ENCODE results near the gene PMM2.

PMM2 gene

DNA sequence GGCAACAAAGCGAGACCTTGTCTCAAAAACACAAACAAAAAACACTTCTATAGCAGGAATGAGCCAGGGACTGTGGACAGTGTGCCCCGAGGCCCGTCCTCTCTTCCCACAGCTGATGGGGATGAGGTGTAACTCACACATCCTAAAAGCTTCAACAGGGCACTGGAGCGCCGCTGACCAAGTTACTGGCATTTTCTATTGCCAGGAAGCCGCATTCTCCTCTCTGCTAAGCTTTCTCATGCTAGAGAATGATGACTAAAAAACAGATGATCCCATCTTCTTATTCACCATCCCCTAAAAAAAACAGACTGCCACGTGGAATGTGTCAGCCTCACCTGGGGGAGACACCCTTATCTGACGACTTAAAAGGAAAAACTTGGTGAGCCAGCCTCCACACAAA is 54.9 kb downstream of the PMM2 start:
- Histone ChIP-seq H3K18ac (ENCODE audit: low read length) (no peak overlapping the region), H2AK5ac (ENCODE audit: low read depth, low read length) (no peak overlapping the region), H2BK5ac (ENCODE audit: low read length) (no peak overlapping the region), H3K4me3 (ENCODE audit: low read length in 2 of 2) (no peak overlapping the region), H2BK120ac (ENCODE audit: low read depth, low read length) (no peak overlapping the region), H4K8ac (ENCODE audit: low read depth, low read length) (no peak overlapping the region), H2AFZ (ENCODE audit: low read length) (no peak overlapping the region), H3K9ac (ENCODE audit: low read depth, low read length, poor library complexity) (no peak overlapping the region), H3K4me2 (ENCODE audit: insufficient read depth, low read length, poor library complexity, severe bottlenecking) (no peak overlapping the region), H2BK15ac (ENCODE audit: low read length) (no peak overlapping the region), H3K23ac (ENCODE audit: low read depth, low read length, poor library complexity) (no peak overlapping the region), H4K91ac (ENCODE audit: low read depth, low read length, poor library complexity) (no peak overlapping the region), H3K27ac (replicated peaks; ENCODE audit: low read length) (no peak overlapping the region), H3K9me3 (replicated peaks in 1 of 2; ENCODE audit: control insufficient read depth in 2 of 2, insufficient read depth in 1 of 2, low read depth in 1 of 2, low read length in 2 of 2) (no peaks in the 10 kb centered on the region), H3K27me3 (ENCODE audit: control insufficient read depth in 3 of 3, insufficient read depth in 3 of 3, low read depth in 1 of 3, low read length in 3 of 3) (no peaks in the 10 kb centered on the region), H3K4me1 (ENCODE audit: control insufficient read depth in 2 of 2, insufficient read depth in 1 of 2, low read depth in 1 of 2, low read length in 2 of 2) (peaks cover 10 to 14% of the 10 kb centered on the region in 2 donors), H3K79me1 (ENCODE audit: low read depth, low read length) (peaks cover 6% of the 10 kb centered on the region), H3K4ac (ENCODE audit: low read length) (no peak overlapping the region), H3K36me3 (replicated peaks in 1 of 2; ENCODE audit: control insufficient read depth in 2 of 2, insufficient read depth in 2 of 2, low read length in 2 of 2) (peaks cover 54 to 96% of the 10 kb centered on the region in 2 donors), H3K14ac (ENCODE audit: low read length) (no peak overlapping the region), H2BK12ac (ENCODE audit: low read length) (no peak overlapping the region)
- no CpG with 5 or more reads among the region's 8 CpGs for WGBS, 2 donors (ENCODE audit: extremely low coverage in 2 of 2, insufficient read length in 2 of 2, insufficient replicate concordance in 1 of 2)
- DNase-seq (ENCODE audit: low spot score), result no peak

DNA sequence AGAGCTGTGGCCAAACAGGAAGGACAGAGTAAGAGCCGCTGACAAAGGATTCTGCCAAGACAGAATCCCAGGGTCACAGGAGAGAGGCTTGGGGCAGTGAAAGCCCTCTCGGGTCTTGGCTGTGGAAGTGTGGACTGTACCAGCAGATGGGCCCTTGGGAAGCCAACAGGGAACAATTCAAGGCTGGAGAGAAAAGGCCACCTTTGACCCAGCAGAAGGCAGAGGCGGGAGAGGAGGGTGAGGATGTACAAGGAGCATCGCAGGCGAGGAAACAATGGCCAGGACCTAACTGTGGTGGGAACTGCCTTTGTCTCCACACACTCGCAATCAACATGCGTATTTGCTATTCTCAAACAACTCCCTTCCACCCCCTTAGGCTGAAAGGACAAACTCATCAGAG is 55.5 kb downstream of the PMM2 start:
- H3K79me1 ChIP-seq (ENCODE audit: low read depth, low read length), result peaks cover 4% of the 10 kb centered on the region
- peak overlapping the region; percentile 11 for H3K27ac ChIP-seq (replicated peaks; ENCODE audit: low read length)
- H3K23ac ChIP-seq (ENCODE audit: low read depth, low read length, poor library complexity), result no peak overlapping the region
- H3K4me2 ChIP-seq (ENCODE audit: insufficient read depth, low read length, poor library complexity, severe bottlenecking), result no peak overlapping the region
- no peak for DNase-seq (ENCODE audit: low spot score)
- peaks cover 54 to 94% of the 10 kb centered on the region in 2 donors for H3K36me3 ChIP-seq (replicated peaks in 1 of 2; ENCODE audit: control insufficient read depth in 2 of 2, insufficient read depth in 2 of 2, low read length in 2 of 2)
- H2BK15ac ChIP-seq (ENCODE audit: low read length), result no peak overlapping the region
- H2AK5ac ChIP-seq (ENCODE audit: low read depth, low read length), result no peak overlapping the region
- no peak overlapping the region for H2BK12ac ChIP-seq (ENCODE audit: low read length)
- H2BK120ac ChIP-seq (ENCODE audit: low read depth, low read length), result no peak overlapping the region
- no peak overlapping the region for H4K91ac ChIP-seq (ENCODE audit: low read depth, low read length, poor library complexity)
- H3K18ac ChIP-seq (ENCODE audit: low read length), result no peak overlapping the region
- WGBS, 2 donors (ENCODE audit: extremely low coverage in 2 of 2, insufficient read length in 2 of 2, insufficient replicate concordance in 1 of 2), result no CpG with 5 or more reads among the region's 7 CpGs
- no peak overlapping the region for H3K4me3 ChIP-seq (ENCODE audit: low read length in 2 of 2)
- H3K4me1 ChIP-seq (ENCODE audit: control insufficient read depth in 2 of 2, insufficient read depth in 1 of 2, low read depth in 1 of 2, low read length in 2 of 2), result peaks cover 9 to 14% of the 10 kb centered on the region in 2 donors
- peaks cover 0 to 2% (median 0%) of the 10 kb centered on the region in 3 experiments for H3K27me3 ChIP-seq (ENCODE audit: control insufficient read depth in 3 of 3, insufficient read depth in 3 of 3, low read depth in 1 of 3, low read length in 3 of 3)
- no peak overlapping the region for H3K4ac ChIP-seq (ENCODE audit: low read length)
- no peak overlapping the region for H3K14ac ChIP-seq (ENCODE audit: low read length)
- no peaks in the 10 kb centered on the region for H3K9me3 ChIP-seq (replicated peaks in 1 of 2; ENCODE audit: control insufficient read depth in 2 of 2, insufficient read depth in 1 of 2, low read depth in 1 of 2, low read length in 2 of 2)
- no peak overlapping the region for H2AFZ ChIP-seq (ENCODE audit: low read length)
- no peak overlapping the region for H2BK5ac ChIP-seq (ENCODE audit: low read length)
- H3K9ac ChIP-seq (ENCODE audit: low read depth, low read length, poor library complexity), result no peak overlapping the region
- H4K8ac ChIP-seq (ENCODE audit: low read depth, low read length), result no peak overlapping the region

DNA sequence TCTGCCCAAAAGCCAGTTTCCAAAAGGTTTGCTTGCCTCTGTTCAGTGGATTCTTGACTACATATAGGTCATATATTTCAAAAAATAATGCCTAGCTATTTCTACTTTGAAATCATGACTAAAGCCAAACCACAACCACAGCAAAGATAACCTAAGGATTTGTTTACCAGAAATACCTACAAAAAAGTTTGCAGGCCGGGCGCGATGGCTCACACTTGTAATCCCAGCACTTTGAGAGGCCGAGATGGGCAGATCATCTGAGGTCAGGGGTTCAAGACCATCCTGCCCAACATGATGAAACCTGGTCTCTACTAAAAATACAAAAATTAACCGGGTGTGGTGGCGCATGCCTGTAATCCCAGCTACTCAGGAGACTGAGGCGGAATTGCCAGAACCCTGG is 56.0 kb downstream of the PMM2 start:
- Histone ChIP-seq H4K8ac (ENCODE audit: low read depth, low read length) (no peak overlapping the region), H3K36me3 (replicated peaks in 1 of 2; ENCODE audit: control insufficient read depth in 2 of 2, insufficient read depth in 2 of 2, low read length in 2 of 2) (peaks cover 57 to 94% of the 10 kb centered on the region in 2 donors), H2AFZ (ENCODE audit: low read length) (no peak overlapping the region), H3K23ac (ENCODE audit: low read depth, low read length, poor library complexity) (no peak overlapping the region), H2AK5ac (ENCODE audit: low read depth, low read length) (no peak overlapping the region), H2BK15ac (ENCODE audit: low read length) (no peak overlapping the region), H3K79me1 (ENCODE audit: low read depth, low read length) (peaks cover 6% of the 10 kb centered on the region), H4K91ac (ENCODE audit: low read depth, low read length, poor library complexity) (no peak overlapping the region), H3K9ac (ENCODE audit: low read depth, low read length, poor library complexity) (no peak overlapping the region), H3K27me3 (ENCODE audit: control insufficient read depth in 3 of 3, insufficient read depth in 3 of 3, low read depth in 1 of 3, low read length in 3 of 3) (peaks cover 0 to 2% (median 0%) of the 10 kb centered on the region in 3 experiments), H3K4me2 (ENCODE audit: insufficient read depth, low read length, poor library complexity, severe bottlenecking) (no peak overlapping the region), H3K18ac (ENCODE audit: low read length) (no peak overlapping the region), H3K9me3 (replicated peaks in 1 of 2; ENCODE audit: control insufficient read depth in 2 of 2, insufficient read depth in 1 of 2, low read depth in 1 of 2, low read length in 2 of 2) (no peaks in the 10 kb centered on the region), H3K4me1 (ENCODE audit: control insufficient read depth in 2 of 2, insufficient read depth in 1 of 2, low read depth in 1 of 2, low read length in 2 of 2) (peaks cover 8 to 14% of the 10 kb centered on the region in 2 donors), H3K14ac (ENCODE audit: low read length) (no peak overlapping the region), H3K4me3 (ENCODE audit: low read length in 2 of 2) (no peak overlapping the region), H3K27ac (replicated peaks; ENCODE audit: low read length) (peak overlapping the region; percentile 11), H2BK120ac (ENCODE audit: low read depth, low read length) (no peak overlapping the region), H3K4ac (ENCODE audit: low read length) (no peak overlapping the region), H2BK12ac (ENCODE audit: low read length) (no peak overlapping the region), H2BK5ac (ENCODE audit: low read length) (no peak overlapping the region)
- no peak for DNase-seq (ENCODE audit: low spot score)
- no CpG with 5 or more reads among the region's 7 CpGs for WGBS, 2 donors (ENCODE audit: extremely low coverage in 2 of 2, insufficient read length in 2 of 2, insufficient replicate concordance in 1 of 2)

DNA sequence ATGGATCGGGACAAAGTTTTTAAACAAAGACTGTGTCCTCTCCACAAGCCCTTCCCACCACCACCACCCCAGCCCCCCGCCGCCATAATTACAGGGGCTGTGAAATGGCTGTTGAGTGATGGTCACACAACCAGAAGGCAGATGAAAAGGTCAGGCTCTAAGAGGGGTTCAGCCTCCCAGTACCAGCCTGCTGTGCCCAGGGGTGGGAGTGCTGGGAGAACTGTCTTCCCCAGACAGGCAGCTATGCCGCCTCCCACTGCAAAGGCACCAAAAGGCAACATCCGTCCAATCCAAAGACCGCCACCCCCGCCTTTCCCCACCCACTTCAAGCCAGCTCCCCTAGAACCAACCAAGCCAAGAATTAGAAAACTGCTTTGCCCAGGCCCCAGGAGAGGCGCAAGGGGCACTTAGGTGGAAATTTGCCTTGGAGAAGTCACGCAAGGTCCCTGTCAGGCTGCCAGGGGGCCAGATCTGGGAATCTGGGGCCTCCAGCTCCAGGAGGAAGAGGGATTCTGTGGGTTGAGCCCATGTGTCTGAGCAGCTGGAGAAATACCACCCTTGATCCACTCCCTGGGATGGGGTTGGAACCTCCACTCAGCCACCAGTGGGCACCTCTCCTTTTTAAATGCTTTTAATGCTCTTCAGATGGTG is 56.8 kb downstream of the PMM2 start:
- Histone ChIP-seq H2BK5ac (ENCODE audit: low read length) (no peak overlapping the region), H3K23ac (ENCODE audit: low read depth, low read length, poor library complexity) (no peak overlapping the region), H3K27ac (replicated peaks; ENCODE audit: low read length) (no peak overlapping the region)

More for the DNA sequence above, 56.8 kb downstream of the PMM2 start:
- no CpG with 5 or more reads among the region's 9 CpGs for WGBS, 2 donors (ENCODE audit: extremely low coverage in 2 of 2, insufficient read length in 2 of 2, insufficient replicate concordance in 1 of 2)
- Histone ChIP-seq H4K8ac (ENCODE audit: low read depth, low read length) (no peak overlapping the region), H3K4me2 (ENCODE audit: insufficient read depth, low read length, poor library complexity, severe bottlenecking) (no peak overlapping the region), H3K9me3 (replicated peaks in 1 of 2; ENCODE audit: control insufficient read depth in 2 of 2, insufficient read depth in 1 of 2, low read depth in 1 of 2, low read length in 2 of 2) (no peaks in the 10 kb centered on the region), H3K4me3 (ENCODE audit: low read length in 2 of 2) (no peak overlapping the region), H2AFZ (ENCODE audit: low read length) (no peak overlapping the region), H3K18ac (ENCODE audit: low read length) (no peak overlapping the region), H3K9ac (ENCODE audit: low read depth, low read length, poor library complexity) (no peak overlapping the region), H4K91ac (ENCODE audit: low read depth, low read length, poor library complexity) (no peak overlapping the region), H2AK5ac (ENCODE audit: low read depth, low read length) (no peak overlapping the region), H3K14ac (ENCODE audit: low read length) (no peak overlapping the region), H3K27me3 (ENCODE audit: control insufficient read depth in 3 of 3, insufficient read depth in 3 of 3, low read depth in 1 of 3, low read length in 3 of 3) (peaks cover 0 to 2% (median 0%) of the 10 kb centered on the region in 3 experiments), H3K4me1 (ENCODE audit: control insufficient read depth in 2 of 2, insufficient read depth in 1 of 2, low read depth in 1 of 2, low read length in 2 of 2) (peaks cover 8 to 14% of the 10 kb centered on the region in 2 donors), H3K4ac (ENCODE audit: low read length) (no peak overlapping the region), H3K79me1 (ENCODE audit: low read depth, low read length) (peaks cover 13% of the 10 kb centered on the region), H3K36me3 (replicated peaks in 1 of 2; ENCODE audit: control insufficient read depth in 2 of 2, insufficient read depth in 2 of 2, low read length in 2 of 2) (peaks cover 61 to 94% of the 10 kb centered on the region in 2 donors), H2BK120ac (ENCODE audit: low read depth, low read length) (no peak overlapping the region), H2BK12ac (ENCODE audit: low read length) (no peak overlapping the region), H2BK15ac (ENCODE audit: low read length) (no peak overlapping the region)
- DNase-seq (ENCODE audit: low spot score), result no peak
